Ascending aorta (tissue), 2 donors: Measurements from ENCODE around the gene COL28A1. TPM values are rescaled to one million over a fixed set of nuclear protein-coding genes. Genes with fewer than 3 reads are reported as not detected.

Source experiments
- DNase-seq, 2 donors: peaks; one replicate each; pipeline ENCODE4 v3.0.0-alpha.2; 2019; ENCODE audit warnings: low spot score in 2 of 2
- H3K27ac ChIP-seq, 2 donors: fragments of 200-600 bp; sonication (generic); one replicate each; pipeline ENCODE4 v1.5.1; 2016 to 2017; ENCODE audit warnings: mild to moderate bottlenecking in 1 of 2
- H3K27me3 ChIP-seq: fragments of 200-600 bp; sonication (generic); one replicate; pipeline ENCODE4 v1.5.1; 2017
- H3K36me3 ChIP-seq, 2 donors: fragments of 200-600 bp; sonication (generic); one replicate each; pipeline ENCODE4 v1.5.1; 2016
- H3K4me1 ChIP-seq, 2 donors: fragments of 200-600 bp; sonication (generic); one replicate each; pipeline ENCODE4 v1.5.1; 2016 to 2017; ENCODE audit warnings: mild to moderate bottlenecking in 1 of 2
- H3K4me3 ChIP-seq, 2 donors: fragments of 200-600 bp; sonication (generic); one replicate each; pipeline ENCODE4 v1.5.1; 2016 to 2017; ENCODE audit warnings: mild to moderate bottlenecking in 1 of 2
- H3K9me3 ChIP-seq, 2 donors: fragments of 200-600 bp; sonication (generic); one replicate each; pipeline ENCODE4 v1.5.1; 2016
- intact Hi-C: fragments of 100-400 bp; cut with DNase I; formaldehyde crosslinking; loops from one replicate; pipeline ENCODE4 v1.15.1; 2023
- total RNA-seq: library from RNA; depleted of rRNA; stranded (reverse); fragments of >200 nt; gene quantifications from one replicate; pipeline ENCODE4 v1.1.0, GENCODE V29; 2016
- TF ChIP-seq, protein P1 (sequence below), 3 experiments: fragments of 200-600 bp in 2 of 3; fragments of 450-650 bp in 1 of 3; sonication (generic) in 2 of 3; IDR thresholded peaks; one replicate each; pipeline ENCODE4 v1.5.1; 2016 to 2019; ENCODE audit warnings: antibody characterized with exemption in 3 of 3, mild to moderate bottlenecking in 1 of 3, moderate library complexity in 1 of 3

Gene COL28A1
- total RNA-seq, 1 donor from 2014 or later: 0.11 TPM

DNA sequence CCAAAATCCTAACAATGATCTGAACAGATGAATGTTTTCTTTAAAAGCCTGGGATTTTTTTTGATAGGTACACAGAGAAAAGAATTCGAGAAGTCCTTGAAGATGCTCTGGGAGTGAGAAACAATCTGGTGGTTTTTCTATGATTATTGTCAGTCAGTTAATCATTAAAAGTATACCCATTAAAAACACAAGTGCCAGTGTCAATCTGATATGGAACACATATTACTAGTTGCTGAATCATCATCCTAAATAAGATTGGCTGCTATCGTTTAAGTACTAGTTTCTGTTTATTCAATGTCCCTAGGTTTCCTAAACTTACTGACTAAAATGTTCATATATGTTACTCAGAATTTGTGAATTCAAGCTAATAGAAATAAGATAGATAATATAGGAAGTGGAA, 16.1 kb downstream of the COL28A1 start:
- H3K9me3 ChIP-seq: no peaks in the 10 kb centered on the region
- H3K27me3 ChIP-seq: no peaks in the 10 kb centered on the region
- H3K36me3 ChIP-seq: no peaks in the 10 kb centered on the region
- no peaks in the 10 kb centered on the region for H3K4me1 ChIP-seq
- DNase-seq: no peak
- intact Hi-C loops: no loop called here
- no peak overlapping the region for H3K4me3 ChIP-seq
- TF ChIP-seq, protein P1, sequence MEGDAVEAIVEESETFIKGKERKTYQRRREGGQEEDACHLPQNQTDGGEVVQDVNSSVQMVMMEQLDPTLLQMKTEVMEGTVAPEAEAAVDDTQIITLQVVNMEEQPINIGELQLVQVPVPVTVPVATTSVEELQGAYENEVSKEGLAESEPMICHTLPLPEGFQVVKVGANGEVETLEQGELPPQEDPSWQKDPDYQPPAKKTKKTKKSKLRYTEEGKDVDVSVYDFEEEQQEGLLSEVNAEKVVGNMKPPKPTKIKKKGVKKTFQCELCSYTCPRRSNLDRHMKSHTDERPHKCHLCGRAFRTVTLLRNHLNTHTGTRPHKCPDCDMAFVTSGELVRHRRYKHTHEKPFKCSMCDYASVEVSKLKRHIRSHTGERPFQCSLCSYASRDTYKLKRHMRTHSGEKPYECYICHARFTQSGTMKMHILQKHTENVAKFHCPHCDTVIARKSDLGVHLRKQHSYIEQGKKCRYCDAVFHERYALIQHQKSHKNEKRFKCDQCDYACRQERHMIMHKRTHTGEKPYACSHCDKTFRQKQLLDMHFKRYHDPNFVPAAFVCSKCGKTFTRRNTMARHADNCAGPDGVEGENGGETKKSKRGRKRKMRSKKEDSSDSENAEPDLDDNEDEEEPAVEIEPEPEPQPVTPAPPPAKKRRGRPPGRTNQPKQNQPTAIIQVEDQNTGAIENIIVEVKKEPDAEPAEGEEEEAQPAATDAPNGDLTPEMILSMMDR (IDR thresholded peaks at IDR 0.05): no peak
- H3K27ac ChIP-seq: no peak overlapping the region

DNA sequence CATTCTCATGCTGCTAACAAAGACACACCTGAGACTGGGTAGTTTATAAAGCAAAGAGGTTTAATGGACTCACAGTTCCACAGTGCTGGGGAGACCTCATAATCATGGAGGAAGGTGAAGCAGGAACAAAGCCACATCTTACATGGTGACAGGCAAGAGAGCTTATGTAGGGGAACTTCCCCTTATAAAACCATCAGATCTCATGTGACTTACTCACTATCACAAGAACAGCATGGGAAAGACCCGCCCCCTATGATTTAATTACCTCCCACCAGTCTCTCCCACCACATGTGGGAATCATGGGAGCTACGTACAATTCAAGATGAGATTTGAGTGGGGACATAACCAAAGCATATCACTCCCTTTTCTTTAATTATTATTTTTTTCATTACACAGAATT, 16.6 kb downstream of the COL28A1 start:
- Histone ChIP-seq H3K27me3 (no peaks in the 10 kb centered on the region), H3K4me1 (no peaks in the 10 kb centered on the region), H3K27ac (no peak overlapping the region), H3K4me3 (no peak overlapping the region), H3K9me3 (no peaks in the 10 kb centered on the region), H3K36me3 (no peaks in the 10 kb centered on the region)
- no peak for DNase-seq
- TF ChIP-seq, protein P1 (IDR thresholded peaks at IDR 0.05): no peak
- intact Hi-C loops: no loop called here

DNA sequence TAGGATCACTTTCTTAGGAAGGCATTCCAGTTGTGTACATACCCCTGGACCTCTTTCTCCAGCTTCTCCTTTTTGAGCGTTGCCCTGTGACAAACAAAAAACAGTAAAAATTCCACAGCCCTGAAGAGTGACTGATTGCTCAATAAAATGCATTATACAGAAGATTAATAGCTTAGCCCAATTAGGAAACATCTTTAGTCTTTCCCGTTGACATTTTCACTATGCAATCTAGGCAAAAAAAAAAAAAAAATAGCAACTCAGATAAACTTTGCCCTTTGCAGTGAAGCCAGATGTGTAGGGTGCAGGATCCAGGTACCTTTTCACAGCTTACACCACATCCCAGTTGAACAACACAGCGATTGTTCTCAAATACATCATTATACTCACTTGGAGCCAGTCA, 17.9 kb downstream of the COL28A1 start:
- Histone ChIP-seq H3K36me3 (no peaks in the 10 kb centered on the region), H3K9me3 (no peaks in the 10 kb centered on the region), H3K27me3 (no peaks in the 10 kb centered on the region), H3K4me3 (no peak overlapping the region), H3K27ac (no peak overlapping the region), H3K4me1 (no peaks in the 10 kb centered on the region)
- DNase-seq: no peak
- intact Hi-C loops: no loop called here
- TF ChIP-seq, protein P1 (IDR thresholded peaks at IDR 0.05): no peak

DNA sequence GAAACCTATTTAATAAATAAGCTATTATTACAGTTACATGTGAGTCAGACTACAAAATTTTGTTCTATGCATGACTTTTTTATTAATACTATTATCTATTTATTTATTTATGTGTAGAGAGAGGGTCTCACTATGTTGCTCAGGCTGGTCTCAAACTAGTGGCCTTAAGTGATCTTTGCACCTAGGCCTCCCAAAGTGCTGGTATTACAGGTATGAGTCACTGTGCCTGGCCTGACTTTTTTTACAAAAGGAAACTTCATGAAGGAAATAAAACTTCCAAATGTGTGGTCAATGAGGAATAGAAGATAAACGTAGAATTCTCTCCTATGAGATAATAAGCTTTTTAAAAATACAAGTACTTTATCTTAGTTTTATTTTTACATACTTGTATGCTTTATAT, 19.0 kb downstream of the COL28A1 start:
- Histone ChIP-seq H3K4me1 (no peaks in the 10 kb centered on the region), H3K27me3 (no peaks in the 10 kb centered on the region), H3K36me3 (no peaks in the 10 kb centered on the region), H3K27ac (no peak overlapping the region), H3K4me3 (no peak overlapping the region), H3K9me3 (no peaks in the 10 kb centered on the region)
- intact Hi-C loops: no loop called here
- no peak for DNase-seq
- TF ChIP-seq, protein P1 (IDR thresholded peaks at IDR 0.05): no peak

DNA sequence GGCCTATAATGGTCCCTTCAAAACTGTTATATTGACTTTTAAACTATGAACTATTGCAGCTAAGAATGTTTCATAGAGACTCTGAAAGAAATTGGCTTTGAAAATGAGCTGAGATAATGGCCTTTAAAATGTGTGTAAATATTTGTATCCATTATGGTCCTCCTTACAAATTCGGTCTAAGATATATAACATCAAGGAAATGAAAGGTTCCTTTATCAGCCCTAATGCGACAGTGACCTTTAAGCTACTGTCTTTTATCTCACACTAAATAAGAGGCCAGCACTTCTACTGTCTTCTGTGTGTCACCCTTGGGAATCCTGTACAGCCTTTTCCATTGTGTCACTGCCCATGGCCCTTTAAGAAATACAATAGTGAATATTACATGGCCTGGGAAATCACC, 19.5 kb downstream of the COL28A1 start:
- H3K27ac ChIP-seq: no peak overlapping the region
- intact Hi-C loops: no loop called here
- H3K4me1 ChIP-seq: no peaks in the 10 kb centered on the region
- H3K9me3 ChIP-seq: no peaks in the 10 kb centered on the region
- TF ChIP-seq, protein P1 (IDR thresholded peaks at IDR 0.05): no peak
- H3K36me3 ChIP-seq: no peaks in the 10 kb centered on the region
- no peak for DNase-seq
- H3K27me3 ChIP-seq: no peaks in the 10 kb centered on the region
- no peak overlapping the region for H3K4me3 ChIP-seq
